Liver (tissue), 9 donors: ENCODE data around the gene COL23A1. TPM values are rescaled to one million over a fixed set of nuclear protein-coding genes. Genes with fewer than 3 reads are reported as not detected.

Experiments
- DNase-seq: peaks from one replicate; pipeline ENCODE4 v3.0.0-alpha.2; 2017; ENCODE audit warnings: low spot score
- H3K27ac ChIP-seq, 2 donors: one replicate each; pipeline ENCODE4 v1.7.0; 2013; ENCODE audit warnings: inconsistent platforms in 2 of 2, low read length in 2 of 2, control low read depth in 1 of 2, low read depth in 1 of 2, mild to moderate bottlenecking in 1 of 2
- H3K27me3 ChIP-seq, 4 donors: one replicate each; pipeline versions ENCODE4 v1.6.1 to v1.7.0; 2013; ENCODE audit warnings: low read length in 3 of 4, inconsistent platforms in 1 of 4, mild to moderate bottlenecking in 1 of 4, moderate library complexity in 1 of 4; ENCODE audit not compliant: control insufficient read depth in 4 of 4, insufficient read depth in 4 of 4
- H3K36me3 ChIP-seq, 4 donors: one replicate each; pipeline versions ENCODE4 v1.6.1 to v1.7.0; 2013; ENCODE audit warnings: low read length in 3 of 4, mild to moderate bottlenecking in 3 of 4, low read depth in 1 of 4, moderate library complexity in 1 of 4; ENCODE audit not compliant: control insufficient read depth in 4 of 4, insufficient read depth in 3 of 4
- H3K4me1 ChIP-seq, 4 donors: one replicate each; pipeline versions ENCODE4 v1.6.1 to v1.7.0; 2013; ENCODE audit warnings: low read length in 3 of 4, mild to moderate bottlenecking in 3 of 4, moderate library complexity in 1 of 4; ENCODE audit not compliant: control insufficient read depth in 4 of 4, insufficient read depth in 4 of 4
- H3K4me3 ChIP-seq, 3 donors: one replicate each; pipeline versions ENCODE4 v1.6.1 to v1.7.0; 2013; ENCODE audit warnings: low read length in 3 of 3, control low read depth in 1 of 3, low read depth in 1 of 3, mild to moderate bottlenecking in 1 of 3
- H3K9ac ChIP-seq, 2 donors: one replicate each; pipeline ENCODE4 v1.7.0; 2013; ENCODE audit warnings: low read length in 2 of 2, mild to moderate bottlenecking in 2 of 2, moderate library complexity in 2 of 2, control low read depth in 1 of 2, low read depth in 1 of 2
- H3K9me3 ChIP-seq, 4 donors: one replicate each; pipeline versions ENCODE4 v1.6.1 to v1.7.0; 2013; ENCODE audit warnings: low read length in 3 of 4; ENCODE audit not compliant: control insufficient read depth in 4 of 4
- EGR1 ChIP-seq, 2 donors: IDR thresholded peaks; 2 replicates each; pipeline ENCODE4 v1.6.1; 2016 to 2018; ENCODE audit warnings: antibody characterized with exemption in 2 of 2, low read depth in 2 of 2
- FOXA1 ChIP-seq: IDR thresholded peaks from 2 replicates; pipeline ENCODE4 v1.6.1; 2016; ENCODE audit warnings: antibody characterized with exemption
- FOXA2 ChIP-seq: IDR thresholded peaks from 2 replicates; pipeline ENCODE4 v1.6.1; 2016; ENCODE audit warnings: antibody characterized with exemption
- GABPA ChIP-seq, 2 donors: IDR thresholded peaks in 1 of 2; conservative IDR thresholded peaks in 1 of 2; 2 replicates each; pipeline ENCODE4 v1.6.1; 2016; ENCODE audit warnings: antibody characterized with exemption in 2 of 2, mild to moderate bottlenecking in 1 of 2, moderate library complexity in 1 of 2
- HNF4A ChIP-seq, 2 donors: conservative IDR thresholded peaks; 2 replicates each; pipeline ENCODE4 v1.6.1; 2016; ENCODE audit warnings: antibody characterized with exemption in 2 of 2, mild to moderate bottlenecking in 2 of 2
- JUND ChIP-seq, 2 donors: IDR thresholded peaks; 2 replicates each; pipeline ENCODE4 v1.6.1; 2016; ENCODE audit warnings: antibody characterized with exemption in 2 of 2
- NR2F2 ChIP-seq: IDR thresholded peaks from 2 replicates; pipeline ENCODE4 v1.6.1; 2016; ENCODE audit warnings: antibody characterized with exemption
- RAD21 ChIP-seq, 2 donors: IDR thresholded peaks; 2 replicates each; pipeline ENCODE4 v1.6.1; 2016; ENCODE audit warnings: antibody characterized with exemption in 2 of 2, mild to moderate bottlenecking in 2 of 2
- RXRA ChIP-seq, 2 donors: IDR thresholded peaks; 2 replicates each; pipeline ENCODE4 v1.6.1; 2017 to 2018; ENCODE audit warnings: antibody characterized with exemption in 2 of 2, mild to moderate bottlenecking in 1 of 2
- SP1 ChIP-seq: IDR thresholded peaks from 2 replicates; pipeline ENCODE4 v1.6.1; 2018; ENCODE audit warnings: antibody characterized with exemption, mild to moderate bottlenecking
- TAF1 ChIP-seq: conservative IDR thresholded peaks from 2 replicates; pipeline ENCODE4 v1.6.1; 2016; ENCODE audit warnings: antibody characterized with exemption, mild to moderate bottlenecking
- YY1 ChIP-seq: IDR thresholded peaks from 2 replicates; pipeline ENCODE4 v1.6.1; 2016; ENCODE audit warnings: antibody characterized with exemption, mild to moderate bottlenecking
- WGBS: extraction: QIAGEN DNeasy Blood & Tissue Kit; methylation state at CpG from one replicate; pipeline ENCODE4 v1.1.7; 2013; 5-methylcytosine and 5-hydroxymethylcytosine counted together
- polyA plus RNA-seq, 2 donors: library from polyadenylated mRNA; stranded (reverse) in 1 of 2; unstranded in 1 of 2; fragments of 200-250 nt in 1 of 2; fragments of >200 nt in 1 of 2; fragmentation: Nextera tagmentation in 1 of 2; extraction: Ambion mirVana in 1 of 2; gene quantifications; one replicate each; pipeline versions ENCODE4 v1.2.1 to v1.2.3, GENCODE V29; 2013 to 2015
- total RNA-seq, 2 donors: library from RNA; depleted of rRNA; stranded (reverse); fragments of >200 nt; gene quantifications; one replicate each; pipeline ENCODE4 v1.2.3, GENCODE V29; 2014
- TF ChIP-seq, protein P1 (sequence below): IDR thresholded peaks from 2 replicates; pipeline ENCODE4 v1.6.1; 2016; ENCODE audit warnings: antibody characterized with exemption
- TF ChIP-seq, protein P2 (sequence below): IDR thresholded peaks from 2 replicates; pipeline ENCODE4 v1.6.1; 2016; ENCODE audit warnings: antibody characterized with exemption
- TF ChIP-seq, protein P3 (sequence below): IDR thresholded peaks from 2 replicates; pipeline ENCODE4 v1.6.1; 2016; ENCODE audit warnings: antibody characterized with exemption, mild to moderate bottlenecking
- TF ChIP-seq, protein P4 (sequence below): fragments of 150-350 bp; IDR thresholded peaks from 2 replicates; pipeline ENCODE4 v1.5.1; 2017; ENCODE audit warnings: improper control_type of control experiment, low read depth, low read length; ENCODE audit not compliant: missing input control
- donor health status: healthy.
- donor health status: healthy.
- donor health status: healthy.
- donor health status: healthy.
- donor health status: healthy.

COL23A1 gene
- total and polyA plus RNA-seq, 4 donors, result 0.08 to 1.4 (median 0.27) TPM

DNA sequence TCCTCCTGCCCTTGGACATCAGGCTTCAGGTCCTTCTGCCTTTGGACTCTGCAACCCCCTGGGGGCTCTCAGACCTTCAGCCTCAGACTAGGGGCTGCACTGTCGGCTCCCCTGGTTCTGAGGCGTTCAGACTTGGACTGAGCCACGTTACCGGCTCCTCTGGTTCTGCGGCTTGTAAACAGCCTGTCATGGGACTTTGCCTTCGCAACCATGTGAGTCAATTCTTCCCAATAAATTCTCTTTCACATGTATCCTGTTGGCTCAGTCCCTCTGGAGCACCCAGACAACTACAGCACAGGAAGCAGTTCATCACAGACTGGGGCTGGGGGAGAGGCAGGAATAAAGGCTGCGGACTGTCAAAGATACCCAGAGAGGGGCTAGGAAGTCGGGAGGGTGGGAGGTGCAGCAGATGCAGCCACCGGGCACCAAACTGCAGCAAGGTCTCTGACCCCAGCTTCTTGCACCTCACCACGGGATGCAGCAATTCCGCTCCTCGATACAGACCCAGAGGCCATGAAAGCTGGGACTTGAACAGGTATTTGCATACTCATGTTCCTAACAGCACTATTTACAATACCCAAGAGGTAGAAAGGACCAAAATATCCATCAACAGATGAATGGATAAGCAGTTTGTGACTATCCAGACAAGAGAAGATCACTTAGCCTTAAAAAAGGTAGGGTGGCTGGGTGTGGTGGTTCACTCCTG, 100.8 kb downstream of the COL23A1 start:
- Histone ChIP-seq H3K27me3 (no peaks in the 10 kb centered on the region), H3K36me3 (no peaks in the 10 kb centered on the region), H3K4me3 (no peak overlapping the region), H3K4me1 (no peaks in the 10 kb centered on the region), H3K9me3 (no peaks in the 10 kb centered on the region), H3K27ac (no peak overlapping the region), H3K9ac (no peak overlapping the region)
- TF ChIP-seq SP1 (no peak), HNF4A (conservative IDR thresholded peaks at IDR 0.05) (no peak), NR2F2 (no peak), RXRA (IDR thresholded peaks at IDR 0.05) (no peak), FOXA2 (no peak), JUND (IDR thresholded peaks at IDR 0.05) (no peak)
- TF ChIP-seq, protein P1, sequence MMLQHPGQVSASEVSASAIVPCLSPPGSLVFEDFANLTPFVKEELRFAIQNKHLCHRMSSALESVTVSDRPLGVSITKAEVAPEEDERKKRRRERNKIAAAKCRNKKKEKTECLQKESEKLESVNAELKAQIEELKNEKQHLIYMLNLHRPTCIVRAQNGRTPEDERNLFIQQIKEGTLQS, result no peak
- TF ChIP-seq, protein P2, sequence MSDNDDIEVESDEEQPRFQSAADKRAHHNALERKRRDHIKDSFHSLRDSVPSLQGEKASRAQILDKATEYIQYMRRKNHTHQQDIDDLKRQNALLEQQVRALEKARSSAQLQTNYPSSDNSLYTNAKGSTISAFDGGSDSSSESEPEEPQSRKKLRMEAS, result no peak
- WGBS, result 68% methylated on average over 12 of the region's 12 CpGs
- no peak for DNase-seq

DNA sequence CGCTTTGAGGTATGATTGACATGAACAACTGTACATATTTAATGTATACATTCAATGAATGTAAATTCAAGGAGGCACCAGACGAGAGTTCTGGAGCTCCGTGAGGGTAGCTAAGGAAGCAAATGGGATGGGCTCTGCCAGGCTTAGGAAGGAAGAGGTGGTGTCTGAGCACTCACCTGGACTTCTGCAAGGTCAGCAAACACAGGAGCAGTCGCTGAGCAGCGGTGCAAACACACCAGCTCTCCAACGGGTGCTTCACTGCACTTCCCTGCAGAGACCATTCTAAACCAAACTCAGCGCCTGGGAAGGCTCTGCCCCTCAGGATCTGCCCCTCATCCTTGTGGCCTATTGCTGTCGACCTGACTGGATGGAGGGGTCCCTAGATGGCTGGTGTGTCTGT, 101.5 kb downstream of the COL23A1 start:
- no peak overlapping the region for H3K4me3 ChIP-seq
- H3K9me3 ChIP-seq, result no peaks in the 10 kb centered on the region
- H3K36me3 ChIP-seq, result no peaks in the 10 kb centered on the region
- no peaks in the 10 kb centered on the region for H3K27me3 ChIP-seq
- H3K27ac ChIP-seq, result no peak overlapping the region
- TF ChIP-seq FOXA1, result no peak
- no peak for TF ChIP-seq RAD21 (IDR thresholded peaks at IDR 0.05)
- no peak for TF ChIP-seq GABPA (IDR thresholded peaks at IDR 0.05 in 1 of 2, conservative IDR thresholded peaks at IDR 0.05 in 1 of 2)
- no peak for TF ChIP-seq TAF1
- TF ChIP-seq SP1, result no peak
- TF ChIP-seq HNF4A (conservative IDR thresholded peaks at IDR 0.05), result no peak
- TF ChIP-seq, protein P3, sequence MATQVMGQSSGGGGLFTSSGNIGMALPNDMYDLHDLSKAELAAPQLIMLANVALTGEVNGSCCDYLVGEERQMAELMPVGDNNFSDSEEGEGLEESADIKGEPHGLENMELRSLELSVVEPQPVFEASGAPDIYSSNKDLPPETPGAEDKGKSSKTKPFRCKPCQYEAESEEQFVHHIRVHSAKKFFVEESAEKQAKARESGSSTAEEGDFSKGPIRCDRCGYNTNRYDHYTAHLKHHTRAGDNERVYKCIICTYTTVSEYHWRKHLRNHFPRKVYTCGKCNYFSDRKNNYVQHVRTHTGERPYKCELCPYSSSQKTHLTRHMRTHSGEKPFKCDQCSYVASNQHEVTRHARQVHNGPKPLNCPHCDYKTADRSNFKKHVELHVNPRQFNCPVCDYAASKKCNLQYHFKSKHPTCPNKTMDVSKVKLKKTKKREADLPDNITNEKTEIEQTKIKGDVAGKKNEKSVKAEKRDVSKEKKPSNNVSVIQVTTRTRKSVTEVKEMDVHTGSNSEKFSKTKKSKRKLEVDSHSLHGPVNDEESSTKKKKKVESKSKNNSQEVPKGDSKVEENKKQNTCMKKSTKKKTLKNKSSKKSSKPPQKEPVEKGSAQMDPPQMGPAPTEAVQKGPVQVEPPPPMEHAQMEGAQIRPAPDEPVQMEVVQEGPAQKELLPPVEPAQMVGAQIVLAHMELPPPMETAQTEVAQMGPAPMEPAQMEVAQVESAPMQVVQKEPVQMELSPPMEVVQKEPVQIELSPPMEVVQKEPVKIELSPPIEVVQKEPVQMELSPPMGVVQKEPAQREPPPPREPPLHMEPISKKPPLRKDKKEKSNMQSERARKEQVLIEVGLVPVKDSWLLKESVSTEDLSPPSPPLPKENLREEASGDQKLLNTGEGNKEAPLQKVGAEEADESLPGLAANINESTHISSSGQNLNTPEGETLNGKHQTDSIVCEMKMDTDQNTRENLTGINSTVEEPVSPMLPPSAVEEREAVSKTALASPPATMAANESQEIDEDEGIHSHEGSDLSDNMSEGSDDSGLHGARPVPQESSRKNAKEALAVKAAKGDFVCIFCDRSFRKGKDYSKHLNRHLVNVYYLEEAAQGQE, result no peak
- TF ChIP-seq, protein P4, sequence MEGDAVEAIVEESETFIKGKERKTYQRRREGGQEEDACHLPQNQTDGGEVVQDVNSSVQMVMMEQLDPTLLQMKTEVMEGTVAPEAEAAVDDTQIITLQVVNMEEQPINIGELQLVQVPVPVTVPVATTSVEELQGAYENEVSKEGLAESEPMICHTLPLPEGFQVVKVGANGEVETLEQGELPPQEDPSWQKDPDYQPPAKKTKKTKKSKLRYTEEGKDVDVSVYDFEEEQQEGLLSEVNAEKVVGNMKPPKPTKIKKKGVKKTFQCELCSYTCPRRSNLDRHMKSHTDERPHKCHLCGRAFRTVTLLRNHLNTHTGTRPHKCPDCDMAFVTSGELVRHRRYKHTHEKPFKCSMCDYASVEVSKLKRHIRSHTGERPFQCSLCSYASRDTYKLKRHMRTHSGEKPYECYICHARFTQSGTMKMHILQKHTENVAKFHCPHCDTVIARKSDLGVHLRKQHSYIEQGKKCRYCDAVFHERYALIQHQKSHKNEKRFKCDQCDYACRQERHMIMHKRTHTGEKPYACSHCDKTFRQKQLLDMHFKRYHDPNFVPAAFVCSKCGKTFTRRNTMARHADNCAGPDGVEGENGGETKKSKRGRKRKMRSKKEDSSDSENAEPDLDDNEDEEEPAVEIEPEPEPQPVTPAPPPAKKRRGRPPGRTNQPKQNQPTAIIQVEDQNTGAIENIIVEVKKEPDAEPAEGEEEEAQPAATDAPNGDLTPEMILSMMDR, result no peak
- TF ChIP-seq YY1, result no peak
- no peak for TF ChIP-seq EGR1 (IDR thresholded peaks at IDR 0.05; ENCODE audit: low read depth in 2 of 2)
- no peak for TF ChIP-seq FOXA2
- no peaks in the 10 kb centered on the region for H3K4me1 ChIP-seq
- WGBS, result 34% methylated on average over 8 of the region's 8 CpGs
- DNase-seq, result no peak
- no peak overlapping the region for H3K9ac ChIP-seq
